HEK293 (cell line): ENCODE data around the gene DOCK7.

Experiments
- ATF2 ChIP-seq: fragments of 450-650 bp; formaldehyde crosslinking; IDR thresholded peaks from 2 replicates; pipeline ENCODE4 v1.5.1; 2016; ENCODE audit warnings: missing biosample characterization, missing genetic modification characterization, low read depth
- CTCF ChIP-seq: fragments of 450-650 bp; formaldehyde crosslinking; IDR thresholded peaks from 2 replicates; pipeline ENCODE4 v1.5.1; 2016; ENCODE audit warnings: missing biosample characterization, missing genetic modification characterization
- RBAK ChIP-seq: fragments of 450-650 bp; formaldehyde crosslinking; IDR thresholded peaks from 2 replicates; pipeline ENCODE4 v1.5.1; 2016; ENCODE audit warnings: missing biosample characterization, missing genetic modification characterization
- SETDB1 ChIP-seq: IDR thresholded peaks from one replicate; pipeline ENCODE4 v1.6.1; 2017; ENCODE audit warnings: mild to moderate bottlenecking, low read length, moderate library complexity, mixed read lengths; ENCODE audit not compliant: insufficient read length
- TCF7L2 ChIP-seq: IDR thresholded peaks from 2 replicates; pipeline ENCODE4 v1.6.1; 2011; ENCODE audit warnings: low read depth, mild to moderate bottlenecking, inconsistent platforms, low read length, moderate library complexity, borderline replicate concordance
- YY1 ChIP-seq: fragments of 450-650 bp; formaldehyde crosslinking; IDR thresholded peaks from 2 replicates; pipeline ENCODE4 v1.5.1; 2018; ENCODE audit warnings: missing biosample characterization, missing genetic modification characterization
- ZBTB44 ChIP-seq: fragments of 450-650 bp; IDR thresholded peaks from 2 replicates; pipeline ENCODE4 v1.5.1; 2018; ENCODE audit warnings: missing biosample characterization, mild to moderate bottlenecking, missing genetic modification characterization
- ZNF580 ChIP-seq: fragments of 450-650 bp; formaldehyde crosslinking; IDR thresholded peaks from 2 replicates; pipeline ENCODE4 v1.5.1; 2016; ENCODE audit warnings: missing biosample characterization, missing genetic modification characterization
- ZNF585B ChIP-seq: fragments of 450-650 bp; formaldehyde crosslinking; IDR thresholded peaks from 2 replicates; pipeline ENCODE4 v1.5.1; 2016; ENCODE audit warnings: missing biosample characterization, missing genetic modification characterization
- ZNF747 ChIP-seq: fragments of 450-650 bp; formaldehyde crosslinking; IDR thresholded peaks from 2 replicates; pipeline ENCODE4 v1.5.1; 2016; ENCODE audit warnings: missing biosample characterization, missing genetic modification characterization

GRCh38 chr1:62693123-62693522, 4.9 kb upstream of the DOCK7 start:
- no peak for TF ChIP-seq YY1 (tag by site-specific recombination)
- TF ChIP-seq CTCF (tag by site-specific recombination): no peak
- TF ChIP-seq ZBTB44 (tag by site-specific recombination): no peak
- no peak for TF ChIP-seq ZNF585B
- TF ChIP-seq ZNF747 (tag by site-specific recombination): no peak
- no peak for TF ChIP-seq ATF2 (tag by site-specific recombination)
- no peak for TF ChIP-seq RBAK (tag by site-specific recombination)
- TF ChIP-seq TCF7L2: no peak
- no peak for TF ChIP-seq ZNF580 (tag by site-specific recombination)
- TF ChIP-seq SETDB1: no peak
